A549 treated with AZD2906 at 1 μM for 4 hours (cell line): ENCODE results near the gene AARS2. TPM values are rescaled to one million over a fixed set of nuclear protein-coding genes. Genes with fewer than 3 reads are reported as not detected.

ENCODE experiments used
- total RNA-seq: library from RNA; stranded (reverse); fragments of 200-300 nt; extraction: Qiagen RNA extraction; gene quantifications from 5 replicates; pipeline ENCODE4 v1.2.3, GENCODE V29; 2022

The AARS2 gene
- total RNA-seq = 5.6 to 8.2 TPM (median 6.8 TPM) in 5 replicates

DNA sequence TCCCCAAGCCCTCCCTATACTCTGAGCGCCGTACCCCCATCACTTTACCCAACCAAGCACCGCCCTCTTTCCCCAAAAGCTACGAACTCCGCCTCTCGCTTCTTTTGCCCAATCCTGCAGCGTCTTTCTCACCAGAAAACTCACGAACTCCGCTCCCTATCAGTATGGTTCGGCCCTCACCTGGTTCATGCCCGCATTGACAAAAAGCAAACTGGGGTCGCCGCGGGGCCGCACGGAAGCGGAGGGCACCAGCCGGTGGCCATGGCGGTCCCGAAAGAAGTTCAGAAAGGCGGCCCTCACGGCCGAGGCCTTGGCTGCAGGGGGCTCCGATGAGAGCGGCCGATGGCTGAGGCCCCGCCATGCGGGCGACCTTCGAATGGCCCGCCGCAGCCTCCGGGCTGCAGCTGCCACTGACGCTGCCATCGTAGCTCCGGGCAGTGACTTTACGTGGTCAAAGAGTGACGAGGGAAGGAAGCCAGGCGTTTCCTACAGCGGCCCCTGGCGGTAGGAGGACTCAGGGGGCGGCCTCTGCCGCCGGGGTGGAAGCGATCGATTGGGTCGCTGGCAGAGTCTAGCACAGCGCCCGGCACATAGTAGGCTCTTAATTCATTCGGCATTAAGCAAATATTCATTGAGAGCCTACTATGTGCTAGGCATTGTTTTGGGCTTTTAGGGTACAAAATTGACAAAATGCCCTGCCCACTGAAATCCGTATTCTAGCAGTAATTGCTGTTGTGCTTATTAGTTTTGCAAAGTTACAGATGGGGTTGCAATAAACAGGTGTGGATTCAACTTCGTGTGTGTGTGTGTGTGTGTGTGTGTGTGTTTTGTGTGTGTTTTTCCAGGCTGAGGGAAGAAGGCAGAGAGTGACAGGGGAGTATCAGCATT lies at the start of gene AARS2:
TSS of gene AARS2 (minus strand) at position 447 of the 888 bp plus-strand sequence. CDS start at position 423, 24 bp downstream.

DNA sequence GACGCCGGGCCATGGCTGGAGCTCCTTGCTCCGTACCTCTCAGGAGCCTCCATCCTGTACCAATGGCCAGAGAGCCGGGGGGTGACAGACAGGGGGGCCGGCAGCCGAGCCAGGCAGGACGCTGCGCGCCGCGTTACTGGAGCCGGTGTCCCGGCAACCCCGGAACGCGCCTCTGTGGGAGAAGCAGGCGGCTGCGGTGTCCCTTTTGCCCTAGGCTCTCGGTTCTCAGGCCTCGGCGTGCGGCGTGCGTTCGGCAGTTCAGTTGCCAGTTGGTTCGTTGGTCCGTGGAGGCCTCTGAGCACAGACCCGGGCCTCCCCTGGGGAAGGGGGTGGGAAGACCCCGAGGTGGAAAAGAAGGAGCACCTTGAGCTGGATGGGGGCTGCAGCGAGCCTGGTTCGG lies 29.3 kb upstream of the AARS2 start, which contains the start of gene SPATS1:
TSS of gene SPATS1 (plus strand) at position 162 of the 400 bp plus-strand sequence. CDS start 446 bp downstream, outside the sequence.

DNA sequence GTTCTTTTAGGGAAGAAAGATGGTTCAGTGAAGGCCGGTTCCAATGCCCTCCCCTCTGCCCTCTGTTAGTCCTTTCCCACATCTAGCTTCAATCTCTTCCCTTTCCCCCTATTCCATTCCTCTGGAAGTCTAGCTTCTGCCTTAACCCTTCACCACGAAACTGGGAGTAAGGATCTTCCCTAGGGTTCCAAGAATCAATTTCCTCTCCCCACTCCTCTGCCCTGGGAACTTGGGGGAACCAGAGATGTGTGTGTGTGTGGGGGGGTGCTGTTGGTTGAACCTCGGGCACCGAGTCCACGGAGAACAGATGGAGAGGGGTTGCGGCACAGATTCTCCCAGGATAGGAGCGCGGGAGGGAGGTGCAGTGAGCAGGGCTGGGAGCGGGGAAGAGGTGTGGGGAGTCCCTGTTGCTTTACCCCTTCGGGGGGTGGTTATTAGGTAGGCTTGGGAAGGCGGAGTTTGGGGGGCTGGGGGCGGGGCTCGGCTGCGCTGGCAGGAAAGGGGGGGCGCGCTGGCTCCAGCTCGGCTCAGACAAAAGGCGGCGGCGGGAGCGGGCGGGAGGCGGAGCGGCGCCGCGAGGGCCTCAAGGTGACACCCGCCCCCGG lies 43.1 kb downstream of the AARS2 start, which contains the start of gene TMEM151B:
TSS of gene TMEM151B (plus strand) at position 530 of the 605 bp plus-strand sequence. CDS start 293 bp downstream, outside the sequence.

DNA sequence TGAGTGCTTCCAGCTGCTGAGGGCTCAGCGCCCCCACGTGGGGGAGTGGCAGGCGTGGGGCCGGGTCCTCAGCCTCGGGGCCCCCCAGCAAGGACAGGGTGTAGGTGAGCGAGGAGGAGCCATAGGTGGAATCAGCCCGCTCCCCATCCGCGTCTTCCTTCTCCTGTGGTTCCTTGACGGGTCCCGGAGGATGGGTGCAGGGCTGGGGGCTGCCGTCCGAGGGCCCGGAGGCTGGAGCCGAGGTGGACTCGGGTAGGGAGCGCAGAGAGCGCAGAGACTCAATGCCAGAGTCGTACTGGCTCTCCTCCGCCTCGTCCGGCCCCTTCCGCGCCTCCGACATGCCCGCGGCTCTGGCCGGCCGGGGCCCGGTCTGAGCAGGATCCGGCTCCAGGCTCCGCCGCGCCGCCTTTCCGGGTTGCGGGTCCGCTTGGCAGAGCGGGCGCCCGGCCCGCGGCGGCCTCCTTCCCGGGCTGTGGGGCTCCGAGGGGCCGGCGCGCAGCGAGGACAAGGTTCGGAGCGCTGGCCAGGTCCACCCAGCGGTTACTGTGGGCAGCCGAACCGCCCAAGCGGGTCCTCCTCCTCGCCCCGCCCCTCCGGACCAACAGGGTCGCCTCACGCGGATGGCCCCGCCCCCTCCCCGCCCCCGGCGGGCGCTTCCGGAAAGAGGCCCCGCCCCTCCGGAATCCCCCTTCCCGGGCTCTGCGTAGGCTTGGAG lies 48.0 kb downstream of the AARS2 start, which contains the start of gene NFKBIE:
TSS of gene NFKBIE (minus strand) at position 545 of the 715 bp plus-strand sequence. CDS start at position 340, 205 bp downstream.

DNA sequence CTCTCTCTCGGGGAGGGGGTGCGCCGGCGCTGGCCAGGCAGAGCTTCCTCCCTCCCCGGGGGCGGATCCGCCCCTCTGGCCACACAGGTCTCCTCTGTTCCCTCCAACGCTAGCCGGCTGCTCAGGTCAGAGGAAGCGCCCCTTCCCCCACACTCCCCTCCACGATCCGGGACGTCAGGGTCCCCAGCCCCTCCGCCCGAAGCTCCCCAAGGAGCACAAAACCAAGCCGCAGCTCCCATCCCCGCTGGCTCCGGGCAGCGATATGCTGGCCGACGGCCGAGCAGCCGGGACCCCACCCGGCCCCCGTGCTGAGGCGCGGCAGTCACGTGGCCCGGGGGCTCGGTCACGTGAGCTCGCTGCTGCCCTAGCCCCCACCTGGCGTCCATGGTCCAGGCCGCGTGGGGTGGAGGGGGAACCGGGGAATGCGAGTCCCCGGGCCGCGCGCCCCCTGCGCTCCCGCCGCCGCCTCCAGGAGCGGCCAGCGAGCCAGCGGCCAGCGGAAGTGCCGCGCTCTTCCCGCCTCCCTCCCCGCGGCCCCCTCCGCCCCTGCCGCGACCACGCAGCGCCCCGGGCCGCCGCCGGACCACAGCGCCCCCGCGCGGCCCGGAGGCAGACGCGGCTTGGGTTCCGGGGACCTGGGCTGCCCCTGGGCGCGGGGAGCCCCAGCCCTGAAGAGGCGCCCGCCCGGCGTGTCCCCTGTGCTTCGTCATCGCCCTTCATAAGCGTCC lies 56.0 kb downstream of the AARS2 start, which contains the start of gene SLC35B2:
TSS of gene SLC35B2 (minus strand) at position 504 of the 728 bp plus-strand sequence. CDS start at position 386, 118 bp downstream.

Other genes with a start within 250 kb of the AARS2 start
- gene MRPL14, start 185.9 kb downstream of the AARS2 start, total RNA-seq = 56.6 to 72.7 TPM (median 66.3 TPM) in 5 replicates
- gene TMEM63B, start 185.8 kb downstream of the AARS2 start, total RNA-seq = 11.7 to 16.2 TPM (median 14.1 TPM) in 5 replicates
- gene CAPN11, start 154.5 kb downstream of the AARS2 start, total RNA-seq = 0.05 TPM in 1 of 5 replicates, not detected in the others
- not detected in 5 replicates for gene MYMX, start 96.4 kb downstream of the AARS2 start, total RNA-seq
- 40.5 to 52.5 TPM (median 48.2 TPM) in 5 replicates for gene SLC29A1, start 89.8 kb downstream of the AARS2 start, total RNA-seq
- 1,035 to 1,319 TPM (median 1,095 TPM) in 5 replicates for gene HSP90AB1, start 66.2 kb downstream of the AARS2 start, total RNA-seq
- gene SLC35B2, start 55.8 kb downstream of the AARS2 start, total RNA-seq = 55.0 to 66.9 TPM (median 65.8 TPM) in 5 replicates
- 5.7 to 8.2 TPM (median 7.0 TPM) in 5 replicates for gene NFKBIE, start 47.8 kb downstream of the AARS2 start, total RNA-seq
- gene TMEM151B, start 42.9 kb downstream of the AARS2 start, total RNA-seq = 0.08 to 0.18 TPM (median 0.13 TPM) in 5 replicates
- gene SPATS1, start 29.3 kb upstream of the AARS2 start, total RNA-seq = not detected in 5 replicates
- 11.0 to 17.0 TPM (median 12.0 TPM) in 5 replicates for gene CDC5L, start 74.4 kb upstream of the AARS2 start, total RNA-seq